HG03066 (cell line): ENCODE results near the gene PSMA3.

Source experiments
- ATAC-seq: cut with Tn5 transposase; IDR thresholded peaks from one replicate; pipeline ENCODE4 v1.9.1; 2021; ENCODE audit warnings: low read depth; ENCODE audit not compliant: unreplicated experiment

The PSMA3 gene

GRCh38 chr14:58298477-58299400 lies 54.1 kb downstream of the PSMA3 start, which contains the start of gene ARID4A:
TSS of gene ARID4A (plus strand) at chr14:58298555. CDS start at chr14:58299855, 1,300 bp downstream.
- no peak for ATAC-seq

- no peak for ATAC-seq
These were observed 55.0 kb downstream of the PSMA3 start for GRCh38 chr14:58299401-58300330.

GRCh38 chr14:58301416-58301815 lies 56.8 kb downstream of the PSMA3 start:
- ATAC-seq: no peak

DNA sequence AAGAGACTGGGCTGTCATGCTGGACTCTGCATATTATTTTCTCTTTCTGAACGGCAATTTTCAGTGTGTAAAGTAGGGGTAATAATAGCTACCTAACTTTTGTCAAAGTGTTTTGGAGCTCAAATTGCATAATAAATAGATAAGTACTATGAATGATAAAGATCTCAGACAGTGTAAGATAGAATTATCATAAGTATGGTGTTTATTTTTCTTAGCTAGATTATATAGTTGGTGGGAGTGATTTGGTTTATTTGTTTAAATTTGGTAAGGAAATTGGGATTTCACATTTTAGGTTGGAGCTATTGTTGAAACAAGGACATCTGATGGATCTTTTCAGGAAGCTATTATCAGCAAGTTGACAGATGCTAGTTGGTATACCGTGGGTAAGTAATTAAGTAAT lies 61.1 kb downstream of the PSMA3 start:
- no peak for ATAC-seq

DNA sequence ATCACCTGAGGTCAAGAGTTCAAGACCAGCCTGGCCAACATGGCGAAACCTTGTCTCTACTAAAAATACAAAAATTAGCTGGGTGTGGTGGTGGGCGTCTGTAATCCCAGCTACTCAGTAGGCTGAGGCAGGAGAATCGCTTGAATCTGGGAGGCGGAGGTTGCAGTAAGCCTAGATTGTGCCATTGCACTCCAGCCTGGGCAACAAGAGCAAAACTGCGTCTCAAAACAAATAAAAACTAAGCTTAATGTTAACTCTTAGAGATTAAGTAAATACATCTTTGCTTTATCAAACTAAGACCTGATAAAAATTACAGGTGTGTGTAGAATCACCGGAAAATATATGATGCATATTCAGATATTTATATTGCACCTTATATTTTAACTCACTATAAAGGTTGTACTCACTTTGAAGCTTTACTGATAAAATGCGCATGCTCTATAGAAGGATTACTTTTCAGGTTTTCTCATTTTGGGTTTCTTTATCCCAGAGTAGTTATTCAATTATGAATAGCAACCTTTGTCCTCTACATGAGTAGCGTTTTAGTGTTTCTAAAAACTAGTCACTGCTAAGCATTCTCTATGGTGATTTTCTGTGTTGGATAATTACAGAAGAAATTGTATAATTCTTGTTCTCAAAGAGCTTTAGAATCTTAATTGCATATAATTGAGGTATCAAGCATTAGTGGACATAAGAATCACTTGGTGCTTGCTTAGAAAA lies 63.1 kb downstream of the PSMA3 start:
- ATAC-seq: no peak

DNA sequence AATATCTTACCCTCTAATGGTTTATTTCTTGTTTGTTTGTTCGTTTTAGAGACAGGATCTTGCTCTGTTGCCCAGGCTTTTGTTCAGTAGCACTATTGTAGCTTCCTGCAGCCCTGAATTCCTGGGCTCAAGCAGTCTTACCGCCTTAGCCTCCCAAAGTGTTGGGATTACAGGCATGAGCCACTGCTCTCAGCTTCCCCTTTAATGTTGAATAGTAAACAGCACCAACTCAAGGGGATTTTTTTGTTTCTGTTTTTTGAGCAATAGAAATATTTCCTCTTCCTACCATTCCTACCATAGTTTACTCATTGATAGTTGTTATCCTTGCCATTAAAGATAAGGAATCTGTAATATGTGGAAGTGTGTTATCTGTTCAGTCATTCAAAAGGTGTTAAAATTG lies 64.4 kb downstream of the PSMA3 start:
- no peak for ATAC-seq

DNA sequence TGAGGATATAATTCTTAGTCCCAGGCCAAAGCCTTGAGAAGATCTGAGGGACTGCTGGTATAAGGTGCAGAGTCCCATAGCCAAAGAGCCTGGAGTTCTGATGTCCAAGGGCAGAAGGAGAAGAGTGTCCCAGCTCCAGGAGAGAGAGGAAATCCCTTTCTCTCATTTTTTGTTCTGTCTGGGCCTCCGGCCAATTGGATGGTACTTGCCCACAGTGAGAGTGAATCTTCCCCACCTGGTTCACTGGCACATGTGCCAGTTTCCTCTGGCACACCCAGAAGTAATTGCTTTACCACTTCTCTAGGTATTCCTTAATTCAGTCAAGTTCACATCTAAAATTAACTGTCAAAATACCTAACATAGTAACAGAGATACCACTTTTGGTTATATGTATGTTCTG lies 69.1 kb downstream of the PSMA3 start:
- ATAC-seq: no peak

DNA sequence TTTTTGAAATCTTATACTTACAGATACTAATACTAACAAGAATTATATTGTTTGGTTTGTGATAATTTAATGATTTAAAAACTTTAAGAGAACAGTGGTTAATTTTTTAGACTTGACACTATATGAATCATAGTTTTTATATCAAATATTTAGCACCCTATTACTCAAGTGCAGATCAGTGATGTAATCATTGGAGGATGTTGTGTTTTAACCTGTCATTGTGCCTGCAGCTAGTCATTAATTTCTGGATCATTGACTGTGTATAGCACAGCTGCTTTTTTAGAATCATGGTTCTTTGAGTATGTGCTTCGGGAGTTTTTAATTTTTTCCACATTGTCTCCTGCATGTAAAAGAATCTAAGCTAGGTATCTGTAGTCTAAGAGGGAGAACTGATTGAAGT lies 71.0 kb downstream of the PSMA3 start:
- no peak for ATAC-seq
